ENCODE data around the gene NTHL1.
"Not testable (repeated sequence)": the region's sequence is repeated elsewhere in the genome, so short reads cannot be mapped to it uniquely, and the experiment has no call there.

NTHL1 gene

DNA sequence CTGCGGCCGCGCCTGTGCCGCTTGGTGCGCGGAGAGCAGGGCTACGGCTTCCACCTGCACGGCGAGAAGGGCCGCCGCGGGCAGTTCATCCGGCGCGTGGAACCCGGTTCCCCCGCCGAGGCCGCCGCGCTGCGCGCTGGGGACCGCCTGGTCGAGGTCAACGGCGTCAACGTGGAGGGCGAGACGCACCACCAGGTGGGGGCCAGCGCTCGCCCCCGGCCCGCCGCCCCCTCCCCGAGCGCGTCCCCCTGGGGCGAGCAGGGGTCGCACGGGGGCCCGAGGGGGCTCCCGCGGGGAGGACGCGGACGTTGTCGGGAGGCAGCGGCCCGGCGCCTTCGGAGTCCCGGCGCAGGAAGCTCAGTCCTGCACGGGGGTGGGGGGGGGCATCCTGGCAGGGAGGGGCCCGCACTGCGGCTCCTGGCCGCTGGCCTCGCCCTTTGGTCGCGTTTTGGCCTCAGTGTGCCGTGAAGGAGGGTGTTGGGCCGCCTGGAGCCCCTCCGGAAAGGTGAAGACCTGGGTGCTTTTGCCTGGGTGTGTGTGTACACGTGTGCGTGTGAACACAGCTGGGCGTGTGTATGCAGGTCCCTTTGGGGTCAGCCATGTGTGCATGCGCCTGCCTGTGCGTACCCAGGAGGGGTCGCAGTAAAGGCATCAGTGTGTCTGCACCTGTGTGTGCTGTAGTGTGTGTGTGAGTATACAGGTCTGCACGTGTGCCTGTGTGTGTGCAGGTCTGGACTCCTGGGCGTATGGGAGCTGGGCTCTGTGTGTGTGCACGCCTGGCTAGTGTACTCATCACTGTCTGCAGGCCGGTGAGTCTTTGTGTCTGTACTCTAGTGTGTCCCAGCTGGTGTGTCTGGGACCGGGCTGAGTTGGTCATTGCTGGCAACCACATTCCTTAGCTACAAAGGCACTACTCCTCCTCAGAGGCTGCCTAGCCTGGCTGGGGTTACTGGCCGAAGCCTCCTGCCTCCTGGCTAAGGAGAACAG lies 20.3 kb downstream of the NTHL1 start:
- DNase-seq: no peak

DNA sequence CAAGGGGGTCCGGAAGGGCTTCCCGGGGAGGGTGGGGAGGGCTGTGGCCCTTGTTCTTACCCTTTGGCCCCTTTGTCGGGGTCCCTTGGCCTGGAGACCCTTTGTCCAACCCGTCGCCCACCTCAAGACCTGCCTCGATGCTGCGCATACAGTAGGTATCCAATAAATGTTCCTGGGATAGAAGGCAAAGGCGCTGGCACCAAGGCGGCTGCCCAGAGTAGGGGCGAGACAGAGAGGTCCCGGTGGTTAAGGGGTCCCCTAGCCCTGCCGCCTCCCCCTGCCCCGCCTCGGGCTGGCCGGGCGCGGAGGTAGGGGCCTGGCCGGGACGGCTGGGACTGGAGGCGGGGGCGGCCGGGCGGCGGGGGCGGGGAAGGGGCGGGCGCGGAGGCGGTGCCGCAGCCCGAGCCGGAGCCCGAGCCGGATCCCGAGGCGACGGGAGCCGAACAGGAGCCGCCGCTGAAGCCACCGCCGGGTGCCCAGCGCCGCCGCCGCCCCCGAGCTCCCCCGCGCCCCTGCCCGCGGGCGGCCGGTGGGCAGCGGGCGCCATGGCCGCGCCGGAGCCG lies 21.1 kb downstream of the NTHL1 start, which contains the start of gene NHERF2:
NHERF2 (plus strand) TSS at position 442 of the 563 bp plus-strand sequence; CDS start at position 546, 104 bp downstream.
- DNase-seq: no peak

DNA sequence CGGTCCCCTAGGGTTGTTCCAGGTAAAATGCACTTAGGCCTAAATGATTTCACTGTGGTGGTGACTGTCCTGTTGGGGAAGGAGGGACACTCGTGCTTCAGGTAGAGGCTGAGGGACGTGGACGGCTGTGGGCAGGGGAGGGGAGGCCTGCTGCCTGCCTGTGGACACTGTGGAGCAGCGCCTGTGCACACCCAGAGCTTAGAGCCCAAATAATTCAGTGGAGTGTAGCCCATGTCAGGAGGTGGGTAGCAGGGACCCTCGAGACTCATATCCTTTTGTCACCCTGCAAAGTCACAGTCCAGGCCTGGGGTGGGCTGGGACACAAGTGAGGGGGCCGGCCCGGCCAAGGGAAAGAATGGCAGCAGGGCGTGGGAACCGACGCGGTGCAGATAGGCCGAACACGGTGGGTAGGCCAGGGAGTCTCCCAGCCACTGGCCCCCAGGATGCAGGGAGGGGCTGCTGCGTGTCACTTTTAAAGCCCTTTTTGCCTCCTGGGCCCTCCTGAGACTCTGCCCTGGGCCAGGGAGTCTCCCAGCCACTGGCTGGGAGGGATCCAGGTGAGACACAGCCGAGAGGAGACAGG lies 21.7 kb downstream of the NTHL1 start:
- DNase-seq: no peak

- DNase-seq: no peak
Measured at GRCh38 chr16:2025251-2025650, 22.4 kb downstream of the NTHL1 start.

- no peak for DNase-seq
Measured at GRCh38 chr16:2024032-2024420, 23.6 kb downstream of the NTHL1 start.

DNA sequence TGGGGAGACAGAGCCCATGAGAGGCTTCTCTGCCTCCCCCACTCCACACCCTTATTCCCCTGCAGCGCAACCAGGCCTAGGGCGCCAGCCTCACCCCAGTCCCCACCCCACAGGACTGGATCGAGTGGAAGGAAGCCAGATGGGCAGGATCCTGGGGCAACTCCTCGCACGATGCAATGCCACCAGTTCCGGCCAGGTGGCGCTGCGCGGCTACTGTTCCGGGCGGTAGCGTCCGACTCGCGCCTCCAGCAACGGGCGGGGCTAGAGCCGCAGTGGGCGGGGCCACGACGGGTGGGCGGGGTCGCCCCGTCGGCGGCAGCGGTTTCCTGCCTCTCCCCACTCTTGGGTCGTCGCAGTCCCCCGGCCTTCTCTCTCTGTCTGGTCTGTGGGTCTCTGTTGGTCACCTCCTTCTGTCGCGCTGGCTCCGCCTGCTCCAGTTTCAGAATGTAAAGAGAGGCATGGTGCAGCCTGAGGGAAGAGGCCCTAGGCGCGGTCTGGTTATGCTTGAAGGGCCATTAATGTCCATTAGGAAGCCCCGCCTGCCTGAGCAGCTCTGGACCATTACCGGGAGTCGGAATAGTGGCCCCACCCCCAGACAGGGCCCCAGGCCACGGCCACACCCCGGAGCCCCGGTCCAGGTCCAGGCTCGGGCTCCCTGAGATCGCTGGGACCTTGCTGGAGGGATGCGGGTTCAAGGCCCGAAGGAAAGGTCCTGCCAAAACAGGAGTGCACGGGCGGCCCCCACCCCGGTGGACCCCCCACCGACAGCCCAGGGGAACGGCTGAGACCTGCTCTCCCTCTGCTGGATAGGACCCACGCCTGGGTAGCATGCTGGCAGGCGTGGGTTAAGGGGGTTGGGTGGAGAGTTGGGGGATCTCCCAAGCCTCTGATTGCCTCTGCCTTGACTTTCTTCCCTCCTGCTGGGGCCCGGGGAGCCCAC lies 24.3 kb downstream of the NTHL1 start:
- peak; percentile 45 for DNase-seq

- no peak for DNase-seq
Measured at GRCh38 chr16:2022723-2023091, 24.9 kb downstream of the NTHL1 start.

- no peak for DNase-seq
Measured at GRCh38 chr16:2019921-2020831, 27.5 kb downstream of the NTHL1 start.

- no peak for DNase-seq
Measured at GRCh38 chr16:2019518-2019920, 28.1 kb downstream of the NTHL1 start, which contains the start of gene NPW. NPW (plus strand) TSS chr16:2019785.

- DNase-seq: no peak
Measured at GRCh38 chr16:2016407-2016922, 31.2 kb downstream of the NTHL1 start.

DNA sequence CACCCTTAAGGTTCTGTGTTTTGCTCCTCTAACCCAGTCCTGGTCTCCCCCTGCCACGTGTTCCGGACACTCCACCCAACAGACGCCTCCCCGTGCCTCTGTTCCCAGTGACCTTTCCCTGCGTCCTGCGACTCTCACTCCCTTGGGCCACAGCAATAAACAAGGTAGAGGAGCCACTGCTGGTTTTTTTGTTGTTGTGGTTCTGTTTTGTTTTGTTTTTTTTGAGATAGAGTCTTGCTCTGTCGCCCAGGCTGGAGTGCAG lies 31.8 kb downstream of the NTHL1 start:
- no peak for DNase-seq

- no peak for DNase-seq
Measured at GRCh38 chr16:2015117-2015946, 32.3 kb downstream of the NTHL1 start.

GRCh38 chr16:2013527-2013926 lies 34.1 kb downstream of the NTHL1 start:
- DNase-seq: no peak

DNA sequence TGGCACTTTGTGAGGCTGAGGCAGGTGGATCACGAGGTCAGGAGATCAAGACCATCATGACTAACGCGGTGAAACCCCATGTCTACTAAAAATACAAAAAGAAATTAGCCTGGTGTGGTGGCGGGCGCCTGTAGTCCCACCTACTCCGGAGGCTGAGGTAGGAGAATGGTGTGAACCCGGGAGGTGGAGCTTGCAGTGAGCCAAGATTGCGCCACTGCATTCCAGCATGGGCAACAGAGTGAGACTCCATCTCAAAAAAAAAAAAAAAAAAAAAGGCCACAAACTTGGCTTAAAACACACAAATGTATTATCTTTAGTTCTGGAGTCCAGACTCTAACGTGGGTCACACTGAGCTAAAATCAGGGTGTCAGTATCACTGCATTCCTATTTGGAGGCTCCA lies 35.9 kb downstream of the NTHL1 start:
- not testable (repeated sequence) for DNase-seq

DNA sequence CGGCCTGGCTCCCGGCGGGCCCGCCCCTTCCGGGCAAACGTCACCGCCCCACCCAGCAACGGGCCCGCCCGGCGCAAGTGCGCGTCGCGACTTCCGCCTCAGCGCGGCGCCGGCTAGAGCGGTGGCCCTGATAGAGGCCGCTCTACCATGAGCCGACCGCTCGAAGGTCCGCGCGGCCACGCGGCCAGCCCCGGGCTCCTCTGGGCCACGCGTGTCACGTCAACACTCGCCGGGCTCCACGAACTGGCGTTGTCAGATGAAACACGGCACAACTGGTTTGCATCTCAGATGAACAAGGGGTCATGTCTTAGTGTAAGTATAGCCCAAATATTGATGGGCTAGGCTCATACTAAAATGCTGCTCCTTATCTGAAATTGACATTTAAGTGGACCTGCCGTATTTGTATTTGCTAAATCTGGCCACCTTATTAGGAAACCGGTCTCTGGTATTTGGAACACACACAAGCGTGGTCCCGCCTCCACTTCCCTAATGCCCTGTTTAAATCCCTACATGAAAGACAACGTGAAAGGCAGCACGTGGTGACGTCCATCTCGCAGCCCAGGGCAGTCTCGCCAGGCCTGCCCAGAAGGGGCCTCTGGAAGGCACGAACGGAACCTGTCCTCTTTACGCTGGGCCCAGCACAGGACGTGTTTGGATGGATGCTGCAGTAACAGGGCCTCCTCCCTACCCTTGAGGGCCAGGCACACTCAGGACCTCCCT lies 37.7 kb downstream of the NTHL1 start, which contains the start of gene ZNF598:
ZNF598 (minus strand) TSS at position 31 of the 720 bp plus-strand sequence.
- peak; percentile 40 for DNase-seq

- no peak for DNase-seq
Measured at GRCh38 chr16:2009164-2009711, 38.4 kb downstream of the NTHL1 start.

DNA sequence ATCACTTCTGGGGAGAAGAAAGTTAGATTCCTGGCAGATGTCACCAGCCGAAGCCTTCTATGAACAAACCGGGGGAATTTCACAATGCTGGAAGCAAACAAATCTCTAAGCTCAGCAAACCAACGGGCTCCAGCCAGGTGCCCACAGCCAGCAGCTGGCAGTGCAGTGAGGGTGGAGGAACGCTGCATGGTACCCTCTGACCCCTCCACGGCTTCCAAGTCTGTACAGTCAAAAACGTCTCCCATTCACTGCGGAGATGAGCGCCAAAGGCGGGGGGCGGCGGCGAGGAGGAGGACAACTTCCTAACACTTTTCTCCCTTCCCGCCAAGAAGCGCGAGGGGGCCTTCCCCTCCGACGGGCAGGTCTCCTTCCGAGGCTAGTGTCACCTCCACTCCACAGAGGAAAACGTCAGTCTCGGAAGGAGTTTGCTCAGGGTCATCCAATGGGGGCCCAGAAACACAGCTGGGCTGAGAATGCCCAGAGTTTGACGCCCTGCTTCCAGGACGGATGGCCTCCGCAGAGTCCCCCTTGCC lies 38.9 kb downstream of the NTHL1 start:
- DNase-seq: no peak

DNA sequence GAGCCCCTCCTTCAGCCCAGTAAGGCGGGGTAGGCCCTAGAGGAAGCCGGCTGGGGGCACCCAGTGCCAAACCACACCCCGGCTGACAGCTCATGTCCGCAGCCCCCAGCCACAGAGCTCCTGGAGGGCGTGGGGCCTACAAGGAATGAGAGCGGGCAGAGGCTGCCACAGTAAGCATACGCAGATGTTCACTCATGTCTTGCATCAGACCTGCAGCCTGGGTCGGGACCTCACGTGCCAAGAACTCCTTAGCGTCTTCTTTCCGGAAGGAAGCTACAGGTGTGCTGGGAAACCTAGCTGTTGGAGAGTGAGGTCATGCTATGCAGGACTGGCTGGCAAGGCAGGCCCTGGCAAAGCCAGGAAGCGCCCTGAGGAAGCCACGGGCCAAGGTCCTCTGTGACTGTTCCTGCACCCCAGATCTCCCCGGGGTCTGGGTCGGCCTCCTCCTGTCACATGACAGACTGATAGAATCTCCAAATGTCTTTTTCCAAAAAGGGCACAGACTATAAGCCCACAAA lies 39.6 kb downstream of the NTHL1 start:
- no peak for DNase-seq
